Fibroblast of pulmonary artery (primary cell): Measurements from ENCODE around the gene FOXP1.

Experiments
- DNase-seq: peaks from one replicate; pipeline ENCODE4 v3.0.0-alpha.2; 2010; ENCODE audit warnings: low read depth
- H3K4me3 ChIP-seq: replicated peaks from 2 replicates; pipeline ENCODE4 v1.5.1; 2011; ENCODE audit warnings: low read depth, mild to moderate bottlenecking, control low read depth, low read length, moderate library complexity
- TF ChIP-seq, protein P1 (sequence below): IDR thresholded peaks from 2 replicates; pipeline ENCODE4 v1.5.1; 2011; ENCODE audit warnings: mild to moderate bottlenecking, control low read depth, low read length, inconsistent platforms; ENCODE audit errors: missing control alignments

FOXP1 gene

DNA sequence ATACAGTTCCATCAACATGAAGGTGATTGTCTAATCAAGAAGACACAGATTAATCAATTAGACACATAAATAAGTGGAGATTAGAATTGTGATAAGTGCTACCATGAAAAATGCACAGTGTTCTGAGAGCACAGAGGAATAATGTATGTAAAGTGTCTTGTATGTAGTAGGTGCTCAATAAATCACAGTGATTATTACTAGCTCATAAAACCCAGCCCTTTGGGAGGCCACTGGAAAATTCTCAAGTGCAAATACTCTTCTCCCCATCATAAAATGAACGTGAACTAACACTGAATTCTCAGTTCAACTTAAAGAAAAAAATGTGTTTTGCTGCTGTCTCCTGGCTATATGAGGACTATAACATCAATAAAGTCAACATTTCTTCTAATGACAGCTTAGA, 368.2 kb downstream of the FOXP1 start:
- no peak overlapping the region for H3K4me3 ChIP-seq
- no peak for DNase-seq
- TF ChIP-seq, protein P1, sequence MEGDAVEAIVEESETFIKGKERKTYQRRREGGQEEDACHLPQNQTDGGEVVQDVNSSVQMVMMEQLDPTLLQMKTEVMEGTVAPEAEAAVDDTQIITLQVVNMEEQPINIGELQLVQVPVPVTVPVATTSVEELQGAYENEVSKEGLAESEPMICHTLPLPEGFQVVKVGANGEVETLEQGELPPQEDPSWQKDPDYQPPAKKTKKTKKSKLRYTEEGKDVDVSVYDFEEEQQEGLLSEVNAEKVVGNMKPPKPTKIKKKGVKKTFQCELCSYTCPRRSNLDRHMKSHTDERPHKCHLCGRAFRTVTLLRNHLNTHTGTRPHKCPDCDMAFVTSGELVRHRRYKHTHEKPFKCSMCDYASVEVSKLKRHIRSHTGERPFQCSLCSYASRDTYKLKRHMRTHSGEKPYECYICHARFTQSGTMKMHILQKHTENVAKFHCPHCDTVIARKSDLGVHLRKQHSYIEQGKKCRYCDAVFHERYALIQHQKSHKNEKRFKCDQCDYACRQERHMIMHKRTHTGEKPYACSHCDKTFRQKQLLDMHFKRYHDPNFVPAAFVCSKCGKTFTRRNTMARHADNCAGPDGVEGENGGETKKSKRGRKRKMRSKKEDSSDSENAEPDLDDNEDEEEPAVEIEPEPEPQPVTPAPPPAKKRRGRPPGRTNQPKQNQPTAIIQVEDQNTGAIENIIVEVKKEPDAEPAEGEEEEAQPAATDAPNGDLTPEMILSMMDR: no peak

DNA sequence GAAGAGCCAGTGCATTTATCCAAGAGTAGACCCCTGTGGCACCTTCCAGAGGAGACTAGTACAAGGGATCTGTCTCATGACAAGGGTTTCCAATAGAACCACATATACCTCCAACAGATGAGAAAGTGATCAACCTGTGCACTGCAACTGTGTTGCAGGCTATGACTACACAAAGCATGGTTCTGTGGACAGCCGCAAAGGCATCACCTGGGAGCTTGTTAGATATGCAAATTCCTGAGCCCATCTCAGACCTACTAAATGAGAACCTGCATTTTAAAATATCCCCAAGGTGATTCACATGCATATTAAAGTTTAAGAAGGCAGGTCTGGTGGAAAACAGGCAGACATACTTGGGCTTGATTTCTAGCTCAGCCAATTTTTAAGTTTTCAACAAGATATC, 368.7 kb downstream of the FOXP1 start:
- TF ChIP-seq, protein P1: no peak
- DNase-seq: no peak
- no peak overlapping the region for H3K4me3 ChIP-seq

DNA sequence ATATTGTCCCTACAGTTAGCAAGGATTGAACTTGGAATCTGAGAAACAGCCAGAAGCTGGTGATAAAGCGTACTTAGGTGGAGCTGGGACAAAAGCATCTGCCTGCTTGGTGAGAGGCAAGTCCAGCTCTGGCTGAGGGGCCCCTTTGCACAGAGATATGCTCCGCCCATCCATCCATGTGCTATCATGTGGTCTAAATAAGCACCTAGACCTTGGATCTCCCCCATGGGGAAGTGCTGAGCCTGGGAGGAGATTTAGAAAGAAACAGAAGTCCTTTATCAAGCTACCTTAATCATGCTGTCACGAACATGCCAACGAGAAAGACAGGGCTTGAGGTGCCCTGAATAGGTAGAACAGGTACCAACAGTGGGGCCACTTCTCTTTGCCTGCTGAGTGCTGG, 369.5 kb downstream of the FOXP1 start:
- H3K4me3 ChIP-seq: no peak overlapping the region
- TF ChIP-seq, protein P1: no peak
- DNase-seq: no peak

DNA sequence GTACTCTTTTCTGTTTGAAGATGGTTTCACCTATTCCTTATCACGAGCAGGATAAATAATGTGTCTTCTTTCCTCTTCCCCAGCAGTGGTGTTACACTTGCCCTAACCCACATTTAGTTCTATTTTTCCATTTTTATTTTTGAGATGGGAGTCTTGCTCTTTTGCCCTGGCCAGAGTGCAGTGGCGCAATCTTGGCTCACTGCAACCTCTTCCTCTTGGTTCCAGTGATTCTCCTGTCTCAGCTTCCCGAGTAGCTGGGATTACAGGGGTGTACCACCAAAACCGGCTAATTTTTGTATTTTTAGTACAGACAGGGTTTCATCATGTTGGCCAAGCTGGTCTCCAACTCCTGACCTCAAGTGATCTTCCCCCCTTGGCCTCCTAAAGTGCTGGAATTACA, 372.4 kb downstream of the FOXP1 start:
- DNase-seq: no peak
- H3K4me3 ChIP-seq: no peak overlapping the region
- TF ChIP-seq, protein P1: no peak

DNA sequence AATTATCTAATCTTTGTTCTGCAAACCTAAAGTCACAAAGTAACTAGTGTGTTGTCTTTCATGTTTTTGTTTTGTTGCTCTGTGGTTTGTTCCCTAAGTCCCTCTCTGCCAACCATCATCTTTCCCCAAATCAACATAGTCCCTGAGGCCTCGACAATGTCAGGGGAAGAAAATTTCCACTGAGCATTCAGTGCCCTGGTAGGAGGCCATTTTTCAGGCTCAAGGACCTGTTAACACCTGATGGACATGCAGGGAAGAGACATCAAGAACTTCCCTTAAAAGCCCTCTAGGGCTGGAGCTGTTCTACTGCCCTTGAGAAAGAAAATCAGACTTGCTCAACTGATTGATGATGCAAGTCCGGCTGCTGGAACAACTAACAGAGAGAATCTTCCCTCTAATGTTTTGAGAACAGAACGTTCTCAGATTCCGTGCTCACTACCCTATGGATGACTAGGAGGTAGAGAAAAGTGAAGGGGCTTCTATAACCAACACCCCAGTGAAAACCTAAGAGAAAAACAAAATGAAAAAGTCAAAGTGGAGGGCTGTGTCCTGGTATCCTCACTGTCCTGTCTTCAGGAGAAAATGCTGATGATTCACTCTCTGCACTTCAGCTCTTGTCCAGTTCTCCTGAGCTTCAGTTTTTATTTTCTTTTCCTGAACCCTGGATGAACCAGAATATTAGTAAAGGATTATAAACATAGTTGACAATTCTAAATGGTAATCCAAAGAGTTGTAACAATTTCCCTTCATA, 373.1 kb downstream of the FOXP1 start:
- H3K4me3 ChIP-seq: no peak overlapping the region
- TF ChIP-seq, protein P1: peak; percentile 27
- DNase-seq: peak; percentile 83

DNA sequence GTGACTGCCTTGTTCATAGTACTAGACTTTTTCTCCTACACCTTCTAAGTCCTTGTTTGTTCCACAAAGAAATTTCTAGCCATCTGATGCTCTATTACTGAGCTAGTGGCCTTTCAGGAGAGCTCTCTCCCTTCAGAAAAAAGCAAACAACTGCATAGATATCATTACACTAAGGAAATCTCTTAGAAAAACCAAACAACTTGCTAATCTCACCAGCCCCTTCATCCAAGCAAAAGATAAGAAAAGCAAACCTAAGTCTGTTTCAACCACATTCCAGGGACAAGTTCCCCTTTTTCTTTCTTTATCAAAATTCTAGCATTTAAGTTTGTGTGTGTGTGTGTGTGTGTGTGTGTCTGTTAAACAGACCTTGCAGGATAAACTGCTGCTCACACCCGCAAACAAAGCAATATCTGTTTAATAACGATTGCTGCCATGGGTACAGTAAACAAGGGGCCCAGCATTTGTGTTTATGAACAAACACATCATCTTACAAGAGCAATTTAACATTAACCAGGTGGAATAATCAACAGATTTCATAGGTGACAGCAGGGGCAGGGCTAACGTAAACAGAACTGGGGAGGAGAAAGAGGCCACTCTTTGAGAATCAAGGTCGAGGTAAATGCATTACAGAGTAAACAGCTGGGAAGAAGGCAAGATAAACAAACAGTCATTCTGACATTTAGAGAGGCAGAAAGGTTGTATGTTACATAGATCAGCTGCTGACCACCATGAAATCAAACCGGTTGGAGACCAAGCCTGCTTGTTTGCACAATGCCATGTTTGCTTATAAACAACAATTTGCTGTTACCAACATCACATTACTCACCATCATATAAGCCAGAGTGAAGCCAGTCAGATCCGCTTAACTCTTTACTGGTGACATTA, 375.1 kb downstream of the FOXP1 start:
- no peak overlapping the region for H3K4me3 ChIP-seq
- TF ChIP-seq, protein P1: no peak
- peak; percentile 22 for DNase-seq
